Activated CD4-positive, alpha-beta T cell treated with anti-CD3 and anti-CD28 coated beads, Interleukin-10, Interleukin-2, amounts not matched to agents 100 ng/mL and 50 ng/mL, durations not matched to agents 16 hours and 8 hours (primary cell): ENCODE results near the gene ZBTB39.
"Not testable (repeated sequence)": the region's sequence is repeated elsewhere in the genome, so short reads cannot be mapped to it uniquely, and the experiment has no call there.

Experiments used
- DNase-seq: peaks from one replicate; pipeline ENCODE4 v3.0.0-alpha.2; 2020

ZBTB39 gene

GRCh38 chr12:56998981-56999380 is 7.4 kb downstream of the ZBTB39 start:
- DNase-seq = peak; percentile 79

GRCh38 chr12:56998316-56998715 is 8.0 kb downstream of the ZBTB39 start:
- no peak for DNase-seq

- DNase-seq = no peak
Observed at GRCh38 chr12:56996793-56997545, 9.4 kb downstream of the ZBTB39 start.

DNA sequence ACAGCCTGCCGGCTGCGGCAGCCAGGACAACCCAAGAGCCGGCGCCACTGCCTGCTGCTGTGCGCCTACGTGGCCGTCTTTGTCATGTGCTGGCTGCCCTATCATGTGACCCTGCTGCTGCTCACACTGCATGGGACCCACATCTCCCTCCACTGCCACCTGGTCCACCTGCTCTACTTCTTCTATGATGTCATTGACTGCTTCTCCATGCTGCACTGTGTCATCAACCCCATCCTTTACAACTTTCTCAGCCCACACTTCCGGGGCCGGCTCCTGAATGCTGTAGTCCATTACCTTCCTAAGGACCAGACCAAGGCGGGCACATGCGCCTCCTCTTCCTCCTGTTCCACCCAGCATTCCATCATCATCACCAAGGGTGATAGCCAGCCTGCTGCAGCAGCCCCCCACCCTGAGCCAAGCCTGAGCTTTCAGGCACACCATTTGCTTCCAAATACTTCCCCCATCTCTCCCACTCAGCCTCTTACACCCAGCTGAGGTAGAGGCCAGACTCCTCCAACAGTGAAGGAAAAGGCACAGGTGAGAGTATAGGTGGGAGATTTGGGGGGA is 10.3 kb downstream of the ZBTB39 start:
- no peak for DNase-seq

DNA sequence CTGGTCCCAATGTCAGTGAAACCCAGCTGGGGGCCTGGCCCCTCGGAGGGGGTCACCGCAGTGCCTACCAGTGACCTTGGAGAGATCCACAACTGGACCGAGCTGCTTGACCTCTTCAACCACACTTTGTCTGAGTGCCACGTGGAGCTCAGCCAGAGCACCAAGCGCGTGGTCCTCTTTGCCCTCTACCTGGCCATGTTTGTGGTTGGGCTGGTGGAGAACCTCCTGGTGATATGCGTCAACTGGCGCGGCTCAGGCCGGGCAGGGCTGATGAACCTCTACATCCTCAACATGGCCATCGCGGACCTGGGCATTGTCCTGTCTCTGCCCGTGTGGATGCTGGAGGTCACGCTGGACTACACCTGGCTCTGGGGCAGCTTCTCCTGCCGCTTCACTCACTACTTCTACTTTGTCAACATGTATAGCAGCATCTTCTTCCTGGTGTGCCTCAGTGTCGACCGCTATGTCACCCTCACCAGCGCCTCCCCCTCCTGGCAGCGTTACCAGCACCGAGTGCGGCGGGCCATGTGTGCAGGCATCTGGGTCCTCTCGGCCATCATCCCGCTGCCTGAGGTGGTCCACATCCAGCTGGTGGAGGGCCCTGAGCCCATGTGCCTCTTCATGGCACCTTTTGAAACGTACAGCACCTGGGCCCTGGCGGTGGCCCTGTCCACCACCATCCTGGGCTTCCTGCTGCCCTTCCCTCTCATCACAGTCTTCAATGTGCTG is 11.0 kb downstream of the ZBTB39 start:
- DNase-seq = no peak

DNA sequence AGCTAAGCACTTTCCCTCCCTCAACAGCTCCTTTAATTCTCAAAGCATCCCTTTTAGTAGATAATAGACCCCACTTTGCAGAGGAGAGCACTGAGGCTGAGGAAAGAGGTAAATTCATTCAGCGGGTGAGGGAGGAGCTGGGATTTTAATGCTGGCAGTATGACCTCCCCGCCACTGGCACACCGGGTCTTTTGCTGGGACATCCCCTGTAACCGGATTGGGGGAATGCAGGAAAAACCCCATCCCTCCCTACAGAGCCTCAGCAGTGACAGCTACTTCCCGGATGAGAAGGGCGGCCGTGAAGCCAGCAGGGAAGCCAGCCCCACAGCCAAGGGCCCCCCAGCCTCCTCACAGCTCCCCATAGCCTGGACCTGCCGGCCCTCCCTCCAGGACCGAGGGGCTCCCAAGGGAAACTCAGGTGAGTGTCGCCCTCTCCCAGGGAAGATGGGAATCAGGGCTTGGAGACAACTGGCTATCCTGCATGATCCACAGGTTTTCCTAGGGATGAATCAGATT is 12.1 kb downstream of the ZBTB39 start:
- no peak for DNase-seq

- no peak for DNase-seq
Observed at GRCh38 chr12:56993346-56993745, 13.0 kb downstream of the ZBTB39 start.

- DNase-seq = no peak
Observed at GRCh38 chr12:56991319-56992246, 14.8 kb downstream of the ZBTB39 start.

DNA sequence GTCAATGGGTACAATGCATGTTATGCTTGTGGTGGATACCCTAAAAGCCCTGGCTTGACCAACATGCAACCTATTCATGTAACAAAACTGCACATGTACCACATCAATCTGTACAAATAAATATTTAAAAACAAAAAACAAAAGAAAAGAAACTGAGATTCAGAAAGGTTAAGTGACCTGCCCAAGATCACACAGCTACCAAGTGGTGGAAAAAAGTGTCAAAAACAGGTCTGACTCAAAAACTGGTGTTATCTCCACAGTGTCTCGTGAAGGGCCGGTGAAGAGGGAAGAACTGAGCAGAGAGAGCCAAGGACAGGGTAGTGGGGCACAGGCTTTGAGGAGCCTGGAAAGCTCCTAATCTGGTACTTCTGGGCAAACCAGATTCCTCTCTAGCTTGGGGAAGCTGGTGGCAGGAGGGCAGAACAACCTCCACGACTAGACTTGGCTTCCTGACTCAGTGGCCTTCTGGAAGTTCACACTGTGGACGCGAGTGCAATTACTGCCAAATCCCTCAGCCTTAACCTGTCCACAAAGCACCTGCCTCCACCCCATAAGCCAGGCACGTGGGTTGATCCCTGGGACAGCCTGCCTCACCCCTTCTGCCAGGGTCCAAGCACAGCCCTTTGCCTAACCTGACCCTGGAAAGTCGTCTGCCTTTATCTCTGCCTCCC is 15.6 kb downstream of the ZBTB39 start:
- no peak for DNase-seq

GRCh38 chr12:56989861-56990610 is 16.3 kb downstream of the ZBTB39 start:
- no peak for DNase-seq

DNA sequence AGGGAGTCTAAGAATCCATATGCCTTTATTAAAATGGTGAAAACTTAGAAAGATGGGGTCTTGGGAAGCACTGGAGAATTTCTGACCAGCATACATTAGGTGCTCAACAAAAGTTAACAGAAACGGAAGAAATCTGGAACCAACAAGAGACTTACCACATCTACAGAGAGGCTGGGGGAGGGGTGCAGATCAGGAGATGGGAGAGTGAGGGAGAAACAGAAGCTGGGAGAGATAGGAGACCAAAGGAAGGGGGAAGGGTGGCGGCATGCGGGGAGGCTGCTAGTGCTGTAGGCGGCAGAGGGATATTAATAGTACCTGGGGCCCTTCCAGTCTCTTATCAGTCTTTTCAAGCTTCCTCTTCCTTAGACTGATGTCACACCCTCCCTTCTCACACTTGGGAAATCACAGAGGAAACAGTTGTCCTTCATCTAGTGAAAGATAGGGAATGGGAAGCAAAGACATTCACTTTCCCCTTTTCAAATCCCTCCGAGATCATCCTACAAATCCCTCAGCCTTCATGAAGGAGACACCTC is 18.1 kb downstream of the ZBTB39 start:
- DNase-seq = no peak

DNA sequence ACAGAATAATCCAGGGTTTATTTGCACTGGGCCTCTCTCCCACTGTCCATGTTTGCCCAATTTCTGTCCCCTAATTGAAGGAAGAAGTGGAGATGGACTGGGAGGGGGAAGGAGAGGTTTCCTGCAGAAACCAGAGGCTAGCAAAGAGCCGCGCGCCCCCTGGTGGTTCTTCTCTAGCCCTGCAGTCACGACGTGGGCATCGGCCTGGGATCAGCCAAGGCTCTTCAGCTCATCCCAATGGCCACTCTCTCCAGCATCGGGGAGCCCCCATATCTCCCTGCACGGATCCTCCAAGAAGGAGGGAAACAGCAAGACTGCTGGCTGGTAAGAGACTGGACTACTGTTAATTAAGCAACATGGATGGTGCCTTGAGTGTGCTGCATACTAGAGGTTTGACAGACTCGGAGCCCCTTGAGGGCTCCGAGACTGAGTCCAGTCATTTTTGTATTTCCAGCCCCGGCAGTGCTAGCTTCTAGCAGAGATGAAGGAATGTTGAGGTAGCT is 18.7 kb downstream of the ZBTB39 start:
- peak; percentile 75 for DNase-seq

DNA sequence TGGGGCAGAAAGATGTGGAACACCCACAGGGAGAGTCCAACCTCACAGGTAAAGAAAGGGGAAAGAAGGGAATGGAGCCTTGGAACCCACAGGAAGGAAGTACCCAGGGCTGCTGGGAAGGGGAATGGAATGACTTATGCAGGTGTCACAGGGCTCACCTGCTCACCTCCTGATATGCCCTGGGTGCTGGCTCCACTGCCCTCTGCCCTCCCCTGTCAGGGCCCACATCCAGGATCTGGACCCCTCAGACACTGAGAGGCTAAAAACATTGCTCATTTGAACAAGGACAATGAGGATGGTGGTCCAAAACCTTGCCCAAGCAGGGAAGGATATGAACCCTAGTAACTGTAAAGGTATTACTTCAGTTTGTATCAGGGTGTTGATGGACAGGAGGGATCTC is 19.3 kb downstream of the ZBTB39 start:
- no peak for DNase-seq

GRCh38 chr12:56985714-56986113 is 20.6 kb downstream of the ZBTB39 start:
- not testable (repeated sequence) for DNase-seq

DNA sequence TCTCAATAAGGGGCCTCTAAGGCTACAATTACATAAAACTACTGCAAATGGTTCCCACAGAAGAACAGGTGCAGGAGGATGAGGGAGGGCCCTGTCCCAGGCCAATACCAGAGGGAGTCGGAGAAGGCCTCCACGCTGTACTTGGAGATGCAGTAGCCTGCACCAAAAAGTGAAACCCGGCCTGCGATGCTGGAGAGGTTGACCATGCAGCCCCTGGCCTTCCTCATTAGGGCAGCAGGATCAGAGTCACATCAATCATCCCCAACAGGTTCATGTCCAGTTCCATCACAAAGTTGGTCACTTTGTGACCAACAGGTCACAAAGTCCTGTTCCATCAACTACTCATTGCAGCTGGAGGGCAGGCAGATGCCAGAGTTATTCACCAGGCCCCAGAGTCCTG is 23.0 kb downstream of the ZBTB39 start:
- DNase-seq = no peak

GRCh38 chr12:56982578-56983236 is 23.6 kb downstream of the ZBTB39 start:
- not testable (repeated sequence) for DNase-seq

DNA sequence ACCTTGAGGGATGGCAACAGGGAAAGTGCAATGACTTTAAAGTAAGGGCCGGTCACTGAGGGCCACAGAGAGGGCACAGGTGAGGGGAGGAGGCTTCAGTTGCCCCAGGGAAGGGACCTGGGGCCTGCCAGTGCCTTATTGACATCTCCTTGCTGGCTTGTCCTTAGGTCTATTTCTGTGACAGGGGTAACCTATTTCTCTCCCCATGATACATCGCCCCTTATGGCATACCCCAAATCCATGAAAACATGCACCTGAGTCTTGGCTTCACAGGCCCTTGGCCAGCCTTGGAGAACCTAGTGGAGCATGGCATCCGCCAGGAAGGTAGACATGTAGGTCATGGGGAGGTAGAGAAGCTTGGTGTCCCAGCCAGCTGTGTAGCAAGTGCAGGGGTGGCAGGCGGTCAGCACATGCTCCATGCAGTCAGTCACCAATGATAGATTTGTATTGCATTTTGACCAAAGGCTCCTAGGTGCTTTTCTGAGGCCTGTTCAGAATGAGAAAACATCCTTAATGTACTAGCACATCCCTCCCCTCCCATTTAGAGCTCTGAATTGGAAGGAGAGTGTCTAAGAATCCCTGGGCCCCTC is 25.3 kb downstream of the ZBTB39 start:
- no peak for DNase-seq

GRCh38 chr12:56980268-56980667 is 26.1 kb downstream of the ZBTB39 start:
- no peak for DNase-seq

DNA sequence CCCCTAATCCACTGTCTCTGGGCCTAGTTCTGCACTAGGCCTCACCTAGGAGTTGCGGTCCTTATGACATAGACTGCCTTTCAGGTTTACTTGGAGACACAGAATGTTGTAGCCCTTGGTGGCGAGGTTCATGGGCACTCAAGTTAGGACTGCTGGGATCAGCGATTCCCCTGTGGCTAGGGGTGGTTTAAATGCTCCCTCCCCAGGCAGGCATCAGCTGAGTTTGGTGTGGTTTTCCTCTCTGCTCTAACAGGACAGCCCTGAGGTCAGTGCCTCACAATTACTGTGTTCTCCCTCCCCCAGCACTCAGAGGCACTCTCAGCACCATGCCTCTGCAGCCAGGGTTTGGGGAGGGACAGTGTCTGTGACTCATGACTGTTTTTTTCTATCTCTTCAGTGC is 26.7 kb downstream of the ZBTB39 start:
- DNase-seq = no peak
